ENCODE results near the gene DYNC1LI2. TPM values are rescaled to one million over a fixed set of nuclear protein-coding genes. Genes with fewer than 3 reads are reported as not detected.

Gene DYNC1LI2
- 109 and 111 TPM in 2 replicates for total RNA-seq
- 45.0 TPM for total RNA-seq (2013)
- 33.9 and 78.3 TPM in 2 replicates for polyA plus RNA-seq
- 40.0 and 60.1 TPM in 2 replicates for polyA minus RNA-seq

DNA sequence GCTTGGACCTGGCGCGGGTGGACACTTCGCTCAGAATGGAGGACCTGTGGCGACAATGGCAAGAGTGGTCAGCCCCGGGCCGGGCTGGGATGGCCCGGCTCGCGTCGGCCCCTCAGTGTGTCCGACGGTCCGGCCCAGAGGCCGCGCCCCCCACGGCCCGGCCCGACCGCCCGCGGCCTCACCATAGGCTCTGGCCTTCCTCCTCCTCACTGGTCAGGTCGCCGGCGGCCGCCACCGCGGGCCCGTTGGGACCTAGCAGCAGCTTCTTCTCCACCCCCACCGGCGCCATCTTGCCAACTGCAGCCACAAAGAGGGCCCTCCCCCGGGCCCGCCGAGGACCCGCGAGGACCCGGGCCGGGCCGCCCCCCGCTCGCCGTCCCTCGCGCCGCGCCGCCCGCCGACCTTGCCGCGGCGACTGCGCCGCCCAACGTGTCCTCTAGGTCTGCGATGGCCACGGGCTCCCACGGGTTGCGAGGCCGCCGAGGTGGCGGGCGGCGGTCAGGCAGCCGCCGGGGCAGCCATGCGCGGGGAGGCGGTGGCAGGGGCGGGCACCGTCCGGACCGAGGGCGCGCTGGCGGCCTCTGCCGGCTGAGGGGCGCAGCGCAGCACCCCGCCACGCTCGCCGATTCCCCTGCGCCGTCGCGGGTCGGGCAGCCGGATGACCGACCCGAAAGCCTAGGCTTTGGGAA, at the start of gene DYNC1LI2:
TSS of gene DYNC1LI2 (minus strand) at position 307 of the 689 bp plus-strand sequence. CDS start at position 289, 18 bp downstream.
- WGBS (ENCODE audit: insufficient coverage) = under 1% methylated on average over 90 of the region's 90 CpGs
- Histone ChIP-seq H3K4me2 (replicated peaks; ENCODE audit: low read depth, low read length, poor library complexity, severe bottlenecking) (peak within 1 kb of the TSS; percentile 90), H2AFZ (ENCODE audit: insufficient read depth, low read depth, low read length, poor library complexity, severe bottlenecking) (peak within 1 kb of the TSS; percentile 98), H3K9ac (ENCODE audit: low read length) (peak within 1 kb of the TSS; percentile 98), H3K4me1 (ENCODE audit: control insufficient read depth in 2 of 2, insufficient read depth in 2 of 2, low read length in 2 of 2) (peaks cover 18 to 19% of the 10 kb centered on the region in 2 donors), H3K4me3 (ENCODE audit: control extremely low read depth in 1 of 5, extremely low read depth in 1 of 5, insufficient read depth in 1 of 5, low read depth in 2 of 5, low read length in 4 of 5) (peak within 1 kb of the TSS; percentile 43 to 92 (median 88)), H3K27me3 (replicated peaks in 1 of 4; ENCODE audit: control extremely low read depth in 1 of 4, control insufficient read depth in 3 of 4, insufficient read depth in 4 of 4, low read length in 3 of 4) (peaks cover 0 to 11% (median 8%) of the 10 kb centered on the region in 4 experiments), H3K27ac (ENCODE audit: low read length in 2 of 2) (peak within 1 kb of the TSS; percentile 13 to 85), H3K79me2 (ENCODE audit: control insufficient read depth, insufficient read depth, low read length) (peaks cover 40% of the 10 kb centered on the region), H3K36me3 (replicated peaks in 1 of 2; ENCODE audit: control extremely low read depth in 1 of 2, control insufficient read depth in 1 of 2, extremely low read depth in 1 of 2, insufficient read depth in 2 of 2, low read length in 1 of 2) (peaks cover 0 to 18% of the 10 kb centered on the region in 2 experiments), H4K20me1 (ENCODE audit: control insufficient read depth, insufficient read depth, low read length, poor library complexity, severe bottlenecking) (peaks cover 15% of the 10 kb centered on the region), H3K9me3 (ENCODE audit: control extremely low read depth in 1 of 3, control insufficient read depth in 2 of 3, insufficient read depth in 1 of 3, low read length in 2 of 3) (no peaks in the 10 kb centered on the region)
- DNase-seq (peak; percentile 92), ATAC-seq (ENCODE audit: low read depth) (peak; percentile 95)
- TF ChIP-seq, protein P1, sequence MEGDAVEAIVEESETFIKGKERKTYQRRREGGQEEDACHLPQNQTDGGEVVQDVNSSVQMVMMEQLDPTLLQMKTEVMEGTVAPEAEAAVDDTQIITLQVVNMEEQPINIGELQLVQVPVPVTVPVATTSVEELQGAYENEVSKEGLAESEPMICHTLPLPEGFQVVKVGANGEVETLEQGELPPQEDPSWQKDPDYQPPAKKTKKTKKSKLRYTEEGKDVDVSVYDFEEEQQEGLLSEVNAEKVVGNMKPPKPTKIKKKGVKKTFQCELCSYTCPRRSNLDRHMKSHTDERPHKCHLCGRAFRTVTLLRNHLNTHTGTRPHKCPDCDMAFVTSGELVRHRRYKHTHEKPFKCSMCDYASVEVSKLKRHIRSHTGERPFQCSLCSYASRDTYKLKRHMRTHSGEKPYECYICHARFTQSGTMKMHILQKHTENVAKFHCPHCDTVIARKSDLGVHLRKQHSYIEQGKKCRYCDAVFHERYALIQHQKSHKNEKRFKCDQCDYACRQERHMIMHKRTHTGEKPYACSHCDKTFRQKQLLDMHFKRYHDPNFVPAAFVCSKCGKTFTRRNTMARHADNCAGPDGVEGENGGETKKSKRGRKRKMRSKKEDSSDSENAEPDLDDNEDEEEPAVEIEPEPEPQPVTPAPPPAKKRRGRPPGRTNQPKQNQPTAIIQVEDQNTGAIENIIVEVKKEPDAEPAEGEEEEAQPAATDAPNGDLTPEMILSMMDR (IDR thresholded peaks at IDR 0.05) = peak; percentile 87
- no peak for TF ChIP-seq EZH2 (IDR thresholded peaks at IDR 0.05; ENCODE audit: borderline replicate concordance, insufficient read depth, low read depth, low read length, poor library complexity, severe bottlenecking)
- H3K9me3 Mint-ChIP-seq (ENCODE audit: insufficient read depth) = no peaks in the 10 kb centered on the region
- CTCF ChIA-PET = interaction anchor here (0.6 to 3.0 kb wide), 14 partner anchors 11 to 345 kb away, joined by 3 to 10 read pairs (median 4); partner anchors contain the start of genes NAE1 and PDP2
- POLR2A ChIA-PET = no interaction called here
- peaks cover 33% of the 10 kb centered on the region for H3K4me1 Mint-ChIP-seq
- H3K27me3 Mint-ChIP-seq = peaks cover 20% of the 10 kb centered on the region
- intact Hi-C loops (cut with micrococcal nuclease) = loop anchor here (1.0 to 10.0 kb wide), 6 partner anchors 55 to 1093 kb away; partner anchors contain the start of genes CENPT, CMTM4, NAE1 and NUTF2
- H3K4me3 Mint-ChIP-seq = peak within 1 kb of the TSS; percentile 87
- H3K27ac Mint-ChIP-seq = peak within 1 kb of the TSS; percentile 89

DNA sequence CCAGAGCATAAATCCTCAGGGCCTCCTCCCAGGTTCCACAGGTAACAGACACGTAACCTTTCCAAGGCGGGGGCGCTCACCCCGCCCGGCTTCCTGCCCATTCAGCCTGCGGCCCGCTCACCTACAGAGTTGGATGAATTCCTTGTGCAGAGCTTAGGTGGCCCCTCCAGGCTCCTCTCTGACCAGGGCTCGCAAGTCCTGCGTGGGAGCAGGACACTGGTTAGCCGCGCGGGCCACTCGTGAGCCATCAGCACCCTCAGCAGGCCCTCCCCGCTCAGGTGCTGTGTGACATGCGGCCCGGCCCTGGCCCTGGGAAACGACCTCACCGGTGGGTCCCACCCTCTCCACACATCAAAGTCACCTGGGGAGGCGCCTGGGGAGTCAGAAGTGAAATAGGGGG, 49.4 kb upstream of the DYNC1LI2 start:
- Mint-ChIP-seq H3K4me3 (no peak overlapping the region), H3K27me3 (no peaks in the 10 kb centered on the region), H3K9me3 (ENCODE audit: insufficient read depth) (no peaks in the 10 kb centered on the region), H3K4me1 (no peaks in the 10 kb centered on the region), H3K27ac (no peak overlapping the region)
- no peaks in the 10 kb centered on the region for H3K27me3 ChIP-seq (replicated peaks in 1 of 4; ENCODE audit: control extremely low read depth in 1 of 4, control insufficient read depth in 3 of 4, insufficient read depth in 4 of 4, low read length in 3 of 4)
- DNase-seq (no peak), ATAC-seq (ENCODE audit: low read depth) (no peak)
- TF ChIP-seq, protein P1 (IDR thresholded peaks at IDR 0.05) = no peak
- no peak for TF ChIP-seq EZH2 (IDR thresholded peaks at IDR 0.05; ENCODE audit: borderline replicate concordance, insufficient read depth, low read depth, low read length, poor library complexity, severe bottlenecking)
- H3K36me3 ChIP-seq (replicated peaks in 1 of 2; ENCODE audit: control extremely low read depth in 1 of 2, control insufficient read depth in 1 of 2, extremely low read depth in 1 of 2, insufficient read depth in 2 of 2, low read length in 1 of 2) = peaks cover 5 to 25% of the 10 kb centered on the region in 2 experiments
- no peak overlapping the region for H3K27ac ChIP-seq (ENCODE audit: low read length in 2 of 2)
- H3K79me2 ChIP-seq (ENCODE audit: control insufficient read depth, insufficient read depth, low read length) = no peaks in the 10 kb centered on the region
- no peaks in the 10 kb centered on the region for H4K20me1 ChIP-seq (ENCODE audit: control insufficient read depth, insufficient read depth, low read length, poor library complexity, severe bottlenecking)
- 100% methylated on average over 13 of the region's 19 CpGs for WGBS (ENCODE audit: insufficient coverage)
- ChIA-PET POLR2A (no interaction called here), CTCF (interaction anchor here (0.8 kb wide), 1 partner anchor 30 kb away, joined by 3 read pairs; the partner anchor contains the start of gene NAE1)
- H3K9ac ChIP-seq (ENCODE audit: low read length) = no peak overlapping the region
- H2AFZ ChIP-seq (ENCODE audit: insufficient read depth, low read depth, low read length, poor library complexity, severe bottlenecking) = no peak overlapping the region
- H3K4me1 ChIP-seq (ENCODE audit: control insufficient read depth in 2 of 2, insufficient read depth in 2 of 2, low read length in 2 of 2) = no peaks in the 10 kb centered on the region
- H3K4me3 ChIP-seq (ENCODE audit: control extremely low read depth in 1 of 5, extremely low read depth in 1 of 5, insufficient read depth in 1 of 5, low read depth in 2 of 5, low read length in 4 of 5) = no peak overlapping the region
- no peak overlapping the region for H3K4me2 ChIP-seq (replicated peaks; ENCODE audit: low read depth, low read length, poor library complexity, severe bottlenecking)
- peaks cover 0 to 14% (median 0%) of the 10 kb centered on the region in 3 donors for H3K9me3 ChIP-seq (ENCODE audit: control extremely low read depth in 1 of 3, control insufficient read depth in 2 of 3, insufficient read depth in 1 of 3, low read length in 2 of 3)
- intact Hi-C loops (cut with micrococcal nuclease) = no loop called here
